Neuronal stem cell (in vitro differentiated cells): ENCODE data around the gene COX4I1.

ENCODE experiments used
- DNase-seq: peaks from one replicate; pipeline ENCODE4 v3.0.0-alpha.2; 2013; ENCODE audit warnings: low spot score
- H2AFZ ChIP-seq: one replicate; pipeline ENCODE4 v1.6.1; 2013; ENCODE audit warnings: mild to moderate bottlenecking, low read length, inconsistent platforms
- H2AK5ac ChIP-seq: 2 replicates; pipeline ENCODE4 v1.6.1; 2013; ENCODE audit warnings: low read depth, mild to moderate bottlenecking, inconsistent platforms, low read length, moderate library complexity, mixed read lengths
- H2BK120ac ChIP-seq: 2 replicates; pipeline ENCODE4 v1.6.1; 2013; ENCODE audit warnings: low read depth, mild to moderate bottlenecking, inconsistent platforms, low read length, moderate library complexity, mixed read lengths
- H2BK12ac ChIP-seq: one replicate; pipeline ENCODE4 v1.6.1; 2013; ENCODE audit warnings: low read length, inconsistent platforms
- H2BK15ac ChIP-seq: 2 replicates; pipeline ENCODE4 v1.6.1; 2013; ENCODE audit warnings: mild to moderate bottlenecking, low read length, inconsistent platforms, mixed read lengths
- H2BK5ac ChIP-seq: one replicate; pipeline ENCODE4 v1.6.1; 2013; ENCODE audit warnings: inconsistent platforms, mild to moderate bottlenecking, low read length, moderate library complexity
- H3K14ac ChIP-seq: one replicate; pipeline ENCODE4 v1.6.1; 2013; ENCODE audit warnings: low read length, inconsistent platforms
- H3K18ac ChIP-seq: 2 replicates; pipeline ENCODE4 v1.6.1; 2013; ENCODE audit warnings: low read length, inconsistent platforms
- H3K23ac ChIP-seq: 2 replicates; pipeline ENCODE4 v1.6.1; 2013; ENCODE audit warnings: low read depth, mild to moderate bottlenecking, mixed read lengths, low read length, inconsistent platforms; ENCODE audit not compliant: poor library complexity
- H3K27ac ChIP-seq: replicated peaks from 3 replicates; pipeline ENCODE4 v1.5.1; 2013; ENCODE audit warnings: low read length, inconsistent platforms
- H3K27me3 ChIP-seq, 3 experiments: 2 replicates each; pipeline ENCODE4 v1.6.1; 2013; ENCODE audit warnings: low read length in 3 of 3, mild to moderate bottlenecking in 2 of 3, inconsistent platforms in 1 of 3, low read depth in 1 of 3, mixed read lengths in 1 of 3, moderate library complexity in 1 of 3; ENCODE audit not compliant: control insufficient read depth in 3 of 3, insufficient read depth in 3 of 3
- H3K36me3 ChIP-seq, 2 donors: replicated peaks in 1 of 2; 2 replicates each; pipeline ENCODE4 v1.6.1; 2013; ENCODE audit warnings: low read length in 2 of 2; ENCODE audit not compliant: control insufficient read depth in 2 of 2, insufficient read depth in 2 of 2
- H3K4ac ChIP-seq: 2 replicates; pipeline ENCODE4 v1.6.1; 2013; ENCODE audit warnings: inconsistent platforms, mild to moderate bottlenecking, low read length, moderate library complexity
- H3K4me1 ChIP-seq, 2 donors: 1 replicate in 1 of 2; 2 replicates in 1 of 2; pipeline ENCODE4 v1.6.1; 2013; ENCODE audit warnings: low read length in 2 of 2, low read depth in 1 of 2; ENCODE audit not compliant: control insufficient read depth in 2 of 2, insufficient read depth in 1 of 2
- H3K4me2 ChIP-seq: one replicate; pipeline ENCODE4 v1.6.1; 2013; ENCODE audit warnings: mild to moderate bottlenecking, low read length, inconsistent platforms; ENCODE audit not compliant: insufficient read depth, poor library complexity, severe bottlenecking
- H3K4me3 ChIP-seq, 2 donors: 2 replicates each; pipeline ENCODE4 v1.5.1; 2013; ENCODE audit warnings: low read length in 2 of 2, mild to moderate bottlenecking in 2 of 2, inconsistent platforms in 1 of 2, moderate library complexity in 1 of 2
- H3K79me1 ChIP-seq: one replicate; pipeline ENCODE4 v1.6.1; 2013; ENCODE audit warnings: low read depth, mild to moderate bottlenecking, inconsistent platforms, low read length, moderate library complexity
- H3K9ac ChIP-seq: one replicate; pipeline ENCODE4 v1.6.1; 2013; ENCODE audit warnings: mild to moderate bottlenecking, low read depth, low read length, inconsistent platforms; ENCODE audit not compliant: poor library complexity
- H3K9me3 ChIP-seq, 2 donors: replicated peaks in 1 of 2; 2 replicates each; pipeline versions ENCODE3 to v1.6.1; 2013; ENCODE audit warnings: low read length in 2 of 2, mild to moderate bottlenecking in 2 of 2, inconsistent platforms in 1 of 2, low read depth in 1 of 2, mixed read lengths in 1 of 2, moderate library complexity in 1 of 2; ENCODE audit not compliant: control insufficient read depth in 2 of 2, insufficient read depth in 1 of 2
- H4K8ac ChIP-seq: one replicate; pipeline ENCODE4 v1.6.1; 2013; ENCODE audit warnings: low read depth, mild to moderate bottlenecking, inconsistent platforms, low read length, moderate library complexity
- H4K91ac ChIP-seq: one replicate; pipeline ENCODE4 v1.6.1; 2013; ENCODE audit warnings: low read length, low read depth, mild to moderate bottlenecking, inconsistent platforms; ENCODE audit not compliant: poor library complexity
- WGBS, 2 donors: extraction: QIAGEN DNeasy Blood & Tissue Kit; methylation state at CpG; one replicate each; pipeline ENCODE4 v1.1.7; 2013; ENCODE audit warnings: missing lambda C conversion rate in 2 of 2, mixed read lengths in 1 of 2; ENCODE audit not compliant: insufficient read length in 2 of 2, insufficient replicate concordance in 1 of 2; ENCODE audit errors: extremely low coverage in 2 of 2; 5-methylcytosine and 5-hydroxymethylcytosine counted together

The COX4I1 gene

GRCh38 chr16:85839681-85840240, 40.3 kb downstream of the COX4I1 start:
- peak overlapping the region; percentile 47 for H2AK5ac ChIP-seq
- H4K8ac ChIP-seq: no peak overlapping the region

GRCh38 chr16:85840395-85840794, 40.9 kb downstream of the COX4I1 start:
- WGBS, 2 donors: no CpG with 5 or more reads among the region's 9 CpGs
- Histone ChIP-seq H3K27me3 (peaks cover 0 to 37% (median 0%) of the 10 kb centered on the region in 3 experiments), H3K18ac (no peak overlapping the region), H3K27ac (no peak overlapping the region), H3K4ac (no peak overlapping the region), H3K79me1 (no peaks in the 10 kb centered on the region), H2BK12ac (no peak overlapping the region), H4K8ac (no peak overlapping the region), H4K91ac (no peak overlapping the region), H2AK5ac (no peak overlapping the region), H3K23ac (no peak overlapping the region), H2AFZ (no peak overlapping the region), H3K4me3 (no peak overlapping the region), H3K14ac (no peak overlapping the region), H2BK15ac (no peak overlapping the region), H3K9me3 (peaks cover 0 to 3% of the 10 kb centered on the region in 2 donors), H3K36me3 (no peaks in the 10 kb centered on the region), H3K9ac (no peak overlapping the region), H2BK5ac (no peak overlapping the region), H3K4me2 (no peak overlapping the region), H2BK120ac (no peak overlapping the region), H3K4me1 (no peaks in the 10 kb centered on the region)
- no peak for DNase-seq

More at GRCh38 chr16:85839681-85840240, 40.3 kb downstream of the COX4I1 start:
- no peak overlapping the region for H3K9ac ChIP-seq
- H3K9me3 ChIP-seq: peaks cover 0 to 3% of the 10 kb centered on the region in 2 donors
- H3K14ac ChIP-seq: no peak overlapping the region
- no peak overlapping the region for H3K4me3 ChIP-seq
- H3K4me2 ChIP-seq: no peak overlapping the region
- H3K4me1 ChIP-seq: no peaks in the 10 kb centered on the region
- H4K91ac ChIP-seq: no peak overlapping the region
- H2AFZ ChIP-seq: no peak overlapping the region
- peaks cover 0 to 38% (median 0%) of the 10 kb centered on the region in 3 experiments for H3K27me3 ChIP-seq
- H2BK5ac ChIP-seq: no peak overlapping the region
- H2BK12ac ChIP-seq: no peak overlapping the region
- peak overlapping the region; percentile 16 for H3K18ac ChIP-seq
- H3K27ac ChIP-seq: no peak overlapping the region
- no peak overlapping the region for H2BK120ac ChIP-seq
- no CpG with 5 or more reads among the region's 24 CpGs for WGBS, 2 donors
- H3K79me1 ChIP-seq: no peaks in the 10 kb centered on the region
- H2BK15ac ChIP-seq: no peak overlapping the region
- no peaks in the 10 kb centered on the region for H3K36me3 ChIP-seq
- H3K4ac ChIP-seq: no peak overlapping the region
- DNase-seq: no peak
- H3K23ac ChIP-seq: peak overlapping the region; percentile 61

GRCh38 chr16:85840801-85841200, 41.3 kb downstream of the COX4I1 start:
- Histone ChIP-seq H3K79me1 (no peaks in the 10 kb centered on the region), H2BK5ac (no peak overlapping the region), H3K9me3 (peaks cover 0 to 3% of the 10 kb centered on the region in 2 donors), H3K27me3 (peaks cover 0 to 34% (median 0%) of the 10 kb centered on the region in 3 experiments), H2BK120ac (no peak overlapping the region), H3K4me1 (no peaks in the 10 kb centered on the region), H3K36me3 (no peaks in the 10 kb centered on the region), H2BK15ac (peak overlapping the region; percentile 46), H3K14ac (no peak overlapping the region), H3K27ac (no peak overlapping the region), H2BK12ac (no peak overlapping the region), H3K9ac (no peak overlapping the region), H4K8ac (no peak overlapping the region), H3K4ac (no peak overlapping the region), H4K91ac (no peak overlapping the region), H2AFZ (no peak overlapping the region), H3K23ac (no peak overlapping the region), H2AK5ac (no peak overlapping the region), H3K4me2 (no peak overlapping the region), H3K18ac (peak overlapping the region; percentile 58), H3K4me3 (no peak overlapping the region)
- DNase-seq: no peak
- no CpG with 5 or more reads among the region's 10 CpGs for WGBS, 2 donors

GRCh38 chr16:85842435-85842834, 42.9 kb downstream of the COX4I1 start:
- Histone ChIP-seq H3K27ac (no peak overlapping the region), H3K9ac (no peak overlapping the region), H2AFZ (no peak overlapping the region), H3K27me3 (peaks cover 0 to 26% (median 0%) of the 10 kb centered on the region in 3 experiments), H4K8ac (no peak overlapping the region), H2BK120ac (no peak overlapping the region), H2BK5ac (no peak overlapping the region), H3K18ac (no peak overlapping the region), H3K4me3 (no peak overlapping the region), H4K91ac (no peak overlapping the region), H3K4me1 (no peaks in the 10 kb centered on the region), H2BK15ac (no peak overlapping the region), H3K79me1 (no peaks in the 10 kb centered on the region), H3K4me2 (no peak overlapping the region), H3K14ac (no peak overlapping the region), H3K4ac (no peak overlapping the region), H3K36me3 (no peaks in the 10 kb centered on the region), H3K23ac (no peak overlapping the region), H3K9me3 (peaks cover 0 to 3% of the 10 kb centered on the region in 2 donors), H2AK5ac (no peak overlapping the region), H2BK12ac (no peak overlapping the region)
- DNase-seq: no peak
- no CpG with 5 or more reads among the region's 9 CpGs for WGBS, 2 donors
